Measurements from ENCODE around the gene DOCK4.

Gene DOCK4

DNA sequence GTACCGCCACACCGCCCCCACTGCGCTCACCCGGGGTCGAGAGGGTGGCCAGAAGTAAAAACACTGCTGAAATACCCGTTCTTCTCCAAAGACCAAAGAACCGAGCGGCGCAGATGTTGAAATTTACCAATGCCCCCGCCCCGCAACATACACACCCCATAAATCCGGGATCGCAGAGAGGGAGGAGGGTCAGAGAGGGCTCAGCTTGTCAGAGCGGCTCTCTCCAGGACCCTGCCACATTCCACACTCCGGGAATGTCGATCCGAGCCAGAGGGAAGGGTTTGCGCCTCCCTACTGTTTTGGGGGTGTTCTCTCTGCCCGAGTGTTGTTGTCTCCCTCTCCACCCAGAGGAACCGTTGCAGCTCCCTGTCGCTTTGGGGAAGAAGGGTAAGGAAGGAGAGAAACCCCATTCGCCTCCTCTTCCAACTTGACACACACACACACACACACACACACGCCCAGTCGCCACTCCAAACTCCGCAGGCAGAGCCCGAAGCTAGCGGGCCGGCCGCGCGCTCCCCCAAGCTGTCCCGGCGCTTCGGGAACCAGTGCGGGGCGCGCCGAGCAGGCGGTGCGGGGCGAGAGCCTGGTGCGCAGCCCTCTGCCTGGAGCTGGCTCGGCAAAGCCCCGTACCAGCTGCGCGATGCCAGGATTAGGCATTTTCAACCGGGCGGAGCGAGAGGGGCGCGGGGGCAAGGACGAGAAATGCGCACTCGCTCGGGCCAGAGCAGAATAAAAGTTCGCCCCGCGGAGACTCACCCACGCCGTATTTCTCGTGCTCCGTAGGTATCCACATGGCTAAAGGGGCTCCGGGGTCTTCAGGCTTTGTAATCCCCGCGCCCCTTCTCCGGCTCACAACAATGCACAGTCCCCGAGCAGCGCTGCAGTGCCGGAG is 609 bp downstream of the DOCK4 start:
- Histone ChIP-seq H3K27me3 (ENCODE audit: insufficient read depth, low read length, poor library complexity, severe bottlenecking) (no peaks in the 10 kb centered on the region), H3K36me3 (ENCODE audit: insufficient read depth, low read length) (no peaks in the 10 kb centered on the region), H4K20me1 (ENCODE audit: insufficient read depth, low read length, poor library complexity, severe bottlenecking) (peaks cover under 1% of the 10 kb centered on the region), H3K4me3 (ENCODE audit: low read length, poor library complexity, severe bottlenecking) (peak overlapping the region; percentile 96), H3K9ac (ENCODE audit: low read depth, low read length, poor library complexity, severe bottlenecking) (peak overlapping the region; percentile 69), H2AFZ (ENCODE audit: low read length) (peak overlapping the region; percentile 98), H3K4me1 (ENCODE audit: insufficient read depth, low read length, poor library complexity, severe bottlenecking) (peaks cover 28% of the 10 kb centered on the region), H3K79me2 (ENCODE audit: insufficient read depth, low read length) (peaks cover 29% of the 10 kb centered on the region), H3K4me2 (ENCODE audit: low read depth, low read length, poor library complexity, severe bottlenecking) (peak overlapping the region; percentile 100), H3K9me2 (replicated peaks; ENCODE audit: low read depth, low read length) (no peaks in the 10 kb centered on the region), H3K9me3 (ENCODE audit: insufficient read depth, low read depth, low read length) (no peaks in the 10 kb centered on the region), H3F3A (ENCODE audit: low read depth) (no peaks in the 10 kb centered on the region)
- TF ChIP-seq, protein P1, sequence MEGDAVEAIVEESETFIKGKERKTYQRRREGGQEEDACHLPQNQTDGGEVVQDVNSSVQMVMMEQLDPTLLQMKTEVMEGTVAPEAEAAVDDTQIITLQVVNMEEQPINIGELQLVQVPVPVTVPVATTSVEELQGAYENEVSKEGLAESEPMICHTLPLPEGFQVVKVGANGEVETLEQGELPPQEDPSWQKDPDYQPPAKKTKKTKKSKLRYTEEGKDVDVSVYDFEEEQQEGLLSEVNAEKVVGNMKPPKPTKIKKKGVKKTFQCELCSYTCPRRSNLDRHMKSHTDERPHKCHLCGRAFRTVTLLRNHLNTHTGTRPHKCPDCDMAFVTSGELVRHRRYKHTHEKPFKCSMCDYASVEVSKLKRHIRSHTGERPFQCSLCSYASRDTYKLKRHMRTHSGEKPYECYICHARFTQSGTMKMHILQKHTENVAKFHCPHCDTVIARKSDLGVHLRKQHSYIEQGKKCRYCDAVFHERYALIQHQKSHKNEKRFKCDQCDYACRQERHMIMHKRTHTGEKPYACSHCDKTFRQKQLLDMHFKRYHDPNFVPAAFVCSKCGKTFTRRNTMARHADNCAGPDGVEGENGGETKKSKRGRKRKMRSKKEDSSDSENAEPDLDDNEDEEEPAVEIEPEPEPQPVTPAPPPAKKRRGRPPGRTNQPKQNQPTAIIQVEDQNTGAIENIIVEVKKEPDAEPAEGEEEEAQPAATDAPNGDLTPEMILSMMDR (conservative IDR thresholded peaks at IDR 0.05; ENCODE audit: low read length), result no peak
- no peak for TF ChIP-seq EZH2phosphoT487 (IDR thresholded peaks at IDR 0.05; ENCODE audit: borderline replicate concordance)

DNA sequence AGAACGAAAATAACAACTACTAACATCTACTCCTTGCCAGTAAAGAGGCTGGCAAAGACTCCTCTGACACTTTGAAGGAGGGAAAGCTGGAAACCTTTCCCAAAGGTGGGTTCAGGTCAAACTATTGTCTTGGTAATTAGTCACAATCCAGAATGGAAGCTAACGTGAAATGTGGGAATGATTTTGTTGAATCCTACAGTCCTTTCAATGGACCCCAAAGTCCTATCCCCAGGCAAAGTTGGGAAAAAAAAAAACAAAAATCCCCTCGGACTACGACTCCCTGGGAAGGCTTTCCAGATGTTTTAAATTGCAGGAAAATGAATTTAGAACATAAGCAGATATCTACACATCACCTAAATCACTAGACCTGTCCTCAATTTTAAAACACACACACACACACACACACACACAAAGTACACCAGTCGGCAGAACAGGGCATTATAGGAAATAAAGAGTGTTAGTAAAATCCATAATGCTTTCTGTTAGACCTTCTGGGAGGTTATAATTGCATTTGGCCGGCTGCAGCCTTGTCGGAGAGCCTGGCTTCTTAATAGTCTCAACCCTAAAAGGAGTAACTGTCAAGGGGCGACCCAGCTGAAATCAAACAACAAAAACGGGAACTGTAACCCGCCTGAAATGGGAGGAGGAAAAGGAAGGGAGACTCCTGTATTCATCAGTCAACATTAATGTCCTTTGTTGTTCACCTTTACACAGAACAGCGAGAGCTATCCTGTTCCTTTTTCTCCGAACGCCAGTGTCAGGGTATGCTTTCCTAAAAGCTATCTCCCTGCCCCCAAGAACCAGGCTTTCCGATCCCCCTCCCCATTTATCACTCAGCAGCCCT is 1.5 kb downstream of the DOCK4 start:
- peaks cover 27% of the 10 kb centered on the region for H3K4me1 ChIP-seq (ENCODE audit: insufficient read depth, low read length, poor library complexity, severe bottlenecking)
- H3K36me3 ChIP-seq (ENCODE audit: insufficient read depth, low read length), result no peaks in the 10 kb centered on the region
- TF ChIP-seq, protein P1 (conservative IDR thresholded peaks at IDR 0.05; ENCODE audit: low read length), result no peak
- TF ChIP-seq EZH2phosphoT487 (IDR thresholded peaks at IDR 0.05; ENCODE audit: borderline replicate concordance), result no peak
- no peaks in the 10 kb centered on the region for H3F3A ChIP-seq (ENCODE audit: low read depth)
- H4K20me1 ChIP-seq (ENCODE audit: insufficient read depth, low read length, poor library complexity, severe bottlenecking), result no peaks in the 10 kb centered on the region
- peak overlapping the region; percentile 98 for H2AFZ ChIP-seq (ENCODE audit: low read length)
- peaks cover 27% of the 10 kb centered on the region for H3K79me2 ChIP-seq (ENCODE audit: insufficient read depth, low read length)
- no peaks in the 10 kb centered on the region for H3K9me2 ChIP-seq (replicated peaks; ENCODE audit: low read depth, low read length)
- peak overlapping the region; percentile 69 for H3K9ac ChIP-seq (ENCODE audit: low read depth, low read length, poor library complexity, severe bottlenecking)
- peak overlapping the region; percentile 100 for H3K4me2 ChIP-seq (ENCODE audit: low read depth, low read length, poor library complexity, severe bottlenecking)
- no peaks in the 10 kb centered on the region for H3K27me3 ChIP-seq (ENCODE audit: insufficient read depth, low read length, poor library complexity, severe bottlenecking)
- H3K4me3 ChIP-seq (ENCODE audit: low read length, poor library complexity, severe bottlenecking), result peak overlapping the region; percentile 96
- no peaks in the 10 kb centered on the region for H3K9me3 ChIP-seq (ENCODE audit: insufficient read depth, low read depth, low read length)

DNA sequence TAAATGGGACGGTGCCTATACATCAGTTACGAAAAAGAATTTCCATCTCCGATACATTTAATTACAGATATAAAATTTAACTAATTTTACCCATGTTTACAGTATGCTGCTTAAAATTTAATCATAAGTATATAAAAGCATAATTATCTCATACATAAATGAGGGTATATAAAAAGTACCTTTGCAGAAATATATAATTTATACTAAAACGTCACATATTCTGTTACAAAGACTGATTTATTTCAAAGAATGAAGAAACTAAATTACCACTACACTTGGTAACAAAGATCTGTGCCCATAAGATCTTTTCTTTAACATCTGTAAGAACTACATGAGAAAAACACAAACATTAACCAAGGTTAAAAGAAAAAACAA is 2.8 kb downstream of the DOCK4 start:
- Histone ChIP-seq H2AFZ (ENCODE audit: low read length) (no peak overlapping the region), H3K27me3 (ENCODE audit: insufficient read depth, low read length, poor library complexity, severe bottlenecking) (no peaks in the 10 kb centered on the region), H3K9me2 (replicated peaks; ENCODE audit: low read depth, low read length) (no peaks in the 10 kb centered on the region), H4K20me1 (ENCODE audit: insufficient read depth, low read length, poor library complexity, severe bottlenecking) (no peaks in the 10 kb centered on the region), H3K4me2 (ENCODE audit: low read depth, low read length, poor library complexity, severe bottlenecking) (no peak overlapping the region), H3K36me3 (ENCODE audit: insufficient read depth, low read length) (no peaks in the 10 kb centered on the region), H3K9ac (ENCODE audit: low read depth, low read length, poor library complexity, severe bottlenecking) (no peak overlapping the region), H3F3A (ENCODE audit: low read depth) (no peaks in the 10 kb centered on the region), H3K79me2 (ENCODE audit: insufficient read depth, low read length) (peaks cover 16% of the 10 kb centered on the region), H3K4me3 (ENCODE audit: low read length, poor library complexity, severe bottlenecking) (no peak overlapping the region), H3K4me1 (ENCODE audit: insufficient read depth, low read length, poor library complexity, severe bottlenecking) (peaks cover 33% of the 10 kb centered on the region), H3K9me3 (ENCODE audit: insufficient read depth, low read depth, low read length) (no peaks in the 10 kb centered on the region)
- TF ChIP-seq, protein P1 (conservative IDR thresholded peaks at IDR 0.05; ENCODE audit: low read length), result no peak
- no peak for TF ChIP-seq EZH2phosphoT487 (IDR thresholded peaks at IDR 0.05; ENCODE audit: borderline replicate concordance)
